Measurements from ENCODE around the gene SPRN. TPM values are rescaled to one million over a fixed set of nuclear protein-coding genes. Genes with fewer than 3 reads are reported as not detected.
"Not testable (repeated sequence)": the region's sequence is repeated elsewhere in the genome, so short reads cannot be mapped to it uniquely, and the experiment has no call there.

SPRN gene
- total and polyA plus RNA-seq, 2 donors from 2014 or later = not detected

GRCh38 chr10:133442967-133443924 lies 18.8 kb upstream of the SPRN start:
- DNase-seq = peak in 2 of 5 donors; percentile 1 to 26
- no peak for TF ChIP-seq CTCF (IDR thresholded peaks at IDR 0.05; ENCODE audit: borderline replicate concordance, extremely low read depth, insufficient read depth)
- intact Hi-C loops (cut with DNase I) = no loop called here

GRCh38 chr10:133442191-133442966 lies 18.0 kb upstream of the SPRN start:
- Histone ChIP-seq H3K9ac (ENCODE audit: low read length in 3 of 3) (no peak overlapping the region), H3K27ac (ENCODE audit: low read depth in 2 of 2, low read length in 2 of 2) (no peak overlapping the region), H3K36me3 (ENCODE audit: control insufficient read depth in 2 of 3, insufficient read depth in 3 of 3, low read length in 3 of 3) (no peaks in the 10 kb centered on the region), H3K9me3 (ENCODE audit: control insufficient read depth in 2 of 3, insufficient read depth in 1 of 3, low read length in 3 of 3) (peaks cover 0 to 6% (median 2%) of the 10 kb centered on the region in 3 donors), H3K4me1 (ENCODE audit: control insufficient read depth in 2 of 3, insufficient read depth in 2 of 3, low read depth in 1 of 3, low read length in 3 of 3) (no peaks in the 10 kb centered on the region), H3K27me3 (ENCODE audit: control insufficient read depth, insufficient read depth, low read length) (no peaks in the 10 kb centered on the region), H3K4me3 (ENCODE audit: low read length in 3 of 3) (no peak overlapping the region)
- TF ChIP-seq CTCF (IDR thresholded peaks at IDR 0.05; ENCODE audit: borderline replicate concordance, extremely low read depth, insufficient read depth) = no peak
- intact Hi-C loops (cut with DNase I) = no loop called here
- FAIRE-seq (no peak), DNase-seq (peak in 1 of 5 donors; percentile 4)

More at GRCh38 chr10:133442967-133443924, 18.8 kb upstream of the SPRN start:
- Histone ChIP-seq H3K27me3 (ENCODE audit: control insufficient read depth, insufficient read depth, low read length) (no peaks in the 10 kb centered on the region), H3K9ac (ENCODE audit: low read length in 3 of 3) (no peak overlapping the region), H3K4me3 (ENCODE audit: low read length in 3 of 3) (no peak overlapping the region), H3K4me1 (ENCODE audit: control insufficient read depth in 2 of 3, insufficient read depth in 2 of 3, low read depth in 1 of 3, low read length in 3 of 3) (no peaks in the 10 kb centered on the region), H3K27ac (ENCODE audit: low read depth in 2 of 2, low read length in 2 of 2) (no peak overlapping the region), H3K36me3 (ENCODE audit: control insufficient read depth in 2 of 3, insufficient read depth in 3 of 3, low read length in 3 of 3) (no peaks in the 10 kb centered on the region), H3K9me3 (ENCODE audit: control insufficient read depth in 2 of 3, insufficient read depth in 1 of 3, low read length in 3 of 3) (peaks cover 0 to 13% (median 4%) of the 10 kb centered on the region in 3 donors)
- no peak for FAIRE-seq

- DNase-seq = peak in 2 of 5 donors; percentile 3 to 67
- Histone ChIP-seq H3K4me1 (ENCODE audit: control insufficient read depth in 2 of 3, insufficient read depth in 2 of 3, low read depth in 1 of 3, low read length in 3 of 3) (no peaks in the 10 kb centered on the region), H3K27me3 (ENCODE audit: control insufficient read depth, insufficient read depth, low read length) (no peaks in the 10 kb centered on the region), H3K9ac (ENCODE audit: low read length in 3 of 3) (no peak overlapping the region), H3K27ac (ENCODE audit: low read depth in 2 of 2, low read length in 2 of 2) (no peak overlapping the region), H3K9me3 (ENCODE audit: control insufficient read depth in 2 of 3, insufficient read depth in 1 of 3, low read length in 3 of 3) (peaks cover 0 to 3% (median 0%) of the 10 kb centered on the region in 3 donors), H3K36me3 (ENCODE audit: control insufficient read depth in 2 of 3, insufficient read depth in 3 of 3, low read length in 3 of 3) (no peaks in the 10 kb centered on the region), H3K4me3 (ENCODE audit: low read length in 3 of 3) (no peak overlapping the region)
- no peak for TF ChIP-seq CTCF (IDR thresholded peaks at IDR 0.05; ENCODE audit: borderline replicate concordance, extremely low read depth, insufficient read depth)
- no peak for FAIRE-seq
- intact Hi-C loops (cut with DNase I) = no loop called here
Measured at GRCh38 chr10:133441780-133442179, 17.4 kb upstream of the SPRN start.

GRCh38 chr10:133441356-133441755 lies 16.9 kb upstream of the SPRN start:
- H3K36me3 ChIP-seq (ENCODE audit: control insufficient read depth in 2 of 3, insufficient read depth in 3 of 3, low read length in 3 of 3); H3K4me1 ChIP-seq (ENCODE audit: control insufficient read depth in 2 of 3, insufficient read depth in 2 of 3, low read depth in 1 of 3, low read length in 3 of 3); H3K27me3 ChIP-seq (ENCODE audit: control insufficient read depth, insufficient read depth, low read length); H3K27ac ChIP-seq (ENCODE audit: low read depth in 2 of 2, low read length in 2 of 2); H3K9me3 ChIP-seq (ENCODE audit: control insufficient read depth in 2 of 3, insufficient read depth in 1 of 3, low read length in 3 of 3); intact Hi-C loops (cut with DNase I); H3K9ac ChIP-seq (ENCODE audit: low read length in 3 of 3); DNase-seq; FAIRE-seq; H3K4me3 ChIP-seq (ENCODE audit: low read length in 3 of 3): not testable (repeated sequence)
